HuH-7 (cell line): ENCODE results near the gene CCL18.
"Not testable (repeated sequence)": the region's sequence is repeated elsewhere in the genome, so short reads cannot be mapped to it uniquely, and the experiment has no call there.

Experiments used
- DNase-seq: peaks from one replicate; pipeline ENCODE4 v3.0.0; 2011; ENCODE audit warnings: low spot score

The CCL18 gene

GRCh38 chr17:36063786-36064541 lies at the start of gene CCL18:
Gene CCL18 (plus strand): TSS chr17:36064272. CDS start chr17:36064343, 71 bp downstream.
- no peak for DNase-seq

DNA sequence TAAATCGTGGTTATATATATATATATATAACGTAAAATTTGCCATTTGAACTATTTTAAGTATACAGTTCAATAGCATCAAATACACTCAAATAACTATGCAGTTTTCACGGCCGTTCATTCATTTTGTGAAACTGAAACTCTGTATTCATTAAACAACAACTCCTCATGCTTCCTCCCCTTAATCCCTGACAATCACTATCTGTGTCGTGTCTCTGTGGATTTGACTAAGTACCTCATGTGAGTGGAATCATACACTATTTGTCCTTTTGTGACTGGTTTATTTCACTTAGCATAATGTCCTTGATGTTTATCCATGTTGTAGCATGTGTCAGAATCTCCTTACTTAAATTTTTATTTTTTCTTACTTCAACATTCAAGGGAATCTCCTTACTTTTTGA lies 49.1 kb upstream of the CCL18 start:
- no peak for DNase-seq

GRCh38 chr17:36015895-36016294 lies 48.2 kb upstream of the CCL18 start:
- DNase-seq: not testable (repeated sequence)

DNA sequence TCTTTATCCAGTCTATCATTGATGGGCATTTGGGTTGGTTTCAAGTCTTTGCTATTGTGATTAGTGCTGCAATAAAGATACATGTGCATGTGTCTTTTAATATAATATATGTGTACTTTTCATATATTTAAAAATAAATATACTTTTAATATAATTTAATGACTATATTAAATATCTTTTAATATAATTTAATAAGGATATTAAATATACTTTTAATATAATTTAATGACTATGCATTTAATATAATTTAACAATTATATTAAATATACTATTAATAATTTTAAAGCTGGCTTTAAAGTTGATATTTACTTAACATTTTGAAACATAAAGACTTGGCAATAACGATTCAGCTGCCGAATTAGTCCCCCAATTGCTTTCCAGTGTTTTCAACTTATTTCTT lies 47.5 kb upstream of the CCL18 start:
- DNase-seq: no peak

GRCh38 chr17:36017799-36018198 lies 46.3 kb upstream of the CCL18 start, which contains the start of gene CCL23:
Gene CCL23 (minus strand): TSS chr17:36017972. CDS start chr17:36017897, 75 bp downstream.
- no peak for DNase-seq

GRCh38 chr17:36019423-36019822 lies 44.6 kb upstream of the CCL18 start:
- no peak for DNase-seq

GRCh38 chr17:36024106-36024869 lies 39.8 kb upstream of the CCL18 start:
- DNase-seq: no peak

DNA sequence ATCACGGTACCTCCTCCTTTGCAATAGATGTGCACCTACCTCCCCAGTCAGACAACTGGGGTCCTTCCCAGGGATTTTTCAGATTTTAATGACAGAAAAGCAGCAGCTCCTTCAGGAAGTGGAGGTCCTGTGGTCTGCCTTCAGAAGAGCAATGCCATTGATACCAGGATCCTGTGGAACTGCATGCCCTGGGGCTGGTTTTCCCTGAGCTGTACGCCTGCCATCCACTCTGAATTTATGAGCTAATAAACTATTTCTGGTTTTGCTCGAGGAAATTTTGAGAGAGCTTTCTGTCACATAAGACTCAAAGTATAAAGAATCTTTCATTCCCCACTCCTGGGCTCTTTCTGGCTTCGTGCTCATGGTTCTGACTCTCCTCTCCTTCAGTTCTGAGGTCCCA lies 36.3 kb upstream of the CCL18 start:
- no peak for DNase-seq

DNA sequence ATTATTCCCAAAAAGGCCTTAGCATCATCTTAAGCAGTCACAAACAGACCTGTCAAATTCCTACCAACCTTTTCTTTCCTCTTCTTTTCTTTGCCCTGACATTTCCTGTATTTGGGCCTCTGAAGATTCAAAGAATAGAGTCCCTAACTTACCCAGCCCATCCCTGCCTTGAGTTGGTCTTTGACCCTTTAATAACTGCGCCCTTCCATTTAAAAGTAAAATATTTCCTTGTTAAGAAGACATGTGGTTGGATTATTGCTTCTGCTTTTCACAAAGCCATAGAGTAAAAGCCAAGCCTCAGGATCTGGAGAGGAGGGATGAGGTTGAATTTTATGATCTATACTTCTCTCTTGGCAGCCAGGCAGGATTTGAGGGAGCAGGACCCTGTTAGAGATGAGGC lies 33.1 kb upstream of the CCL18 start:
- no peak for DNase-seq

GRCh38 chr17:36034127-36034526 lies 29.9 kb upstream of the CCL18 start:
- DNase-seq: no peak

DNA sequence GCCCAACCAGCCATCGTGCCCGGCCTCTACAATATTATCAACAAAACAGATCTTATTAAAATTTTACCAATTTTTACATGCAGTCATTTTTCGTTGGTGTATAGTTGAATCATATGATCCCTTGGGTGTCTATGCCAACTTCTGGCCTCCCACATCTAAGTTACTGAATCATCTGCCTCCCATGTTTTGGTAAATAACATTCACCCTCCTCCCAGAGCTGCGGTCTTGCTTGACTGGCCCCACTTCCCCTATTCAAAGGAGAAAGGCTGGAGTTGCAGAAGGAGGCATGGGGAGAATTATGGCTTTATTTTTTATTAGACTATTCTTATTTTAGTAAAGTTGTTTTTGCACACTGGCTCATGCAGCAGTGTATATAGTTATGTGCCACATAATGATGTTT lies 27.8 kb upstream of the CCL18 start:
- DNase-seq: no peak

- DNase-seq: no peak
These were observed 16.0 kb upstream of the CCL18 start for GRCh38 chr17:36048066-36048465.

GRCh38 chr17:36049643-36050042 lies 14.4 kb upstream of the CCL18 start:
- DNase-seq: no peak

- DNase-seq: no peak
These were observed 8.9 kb upstream of the CCL18 start for GRCh38 chr17:36055171-36055570.

GRCh38 chr17:36055921-36056520 lies 8.1 kb upstream of the CCL18 start:
- DNase-seq: no peak

GRCh38 chr17:36057911-36058310 lies 6.2 kb upstream of the CCL18 start:
- no peak for DNase-seq

GRCh38 chr17:36059406-36059805 lies 4.7 kb upstream of the CCL18 start:
- no peak for DNase-seq

- no peak for DNase-seq
These were observed 3.3 kb upstream of the CCL18 start for GRCh38 chr17:36060816-36061215.

DNA sequence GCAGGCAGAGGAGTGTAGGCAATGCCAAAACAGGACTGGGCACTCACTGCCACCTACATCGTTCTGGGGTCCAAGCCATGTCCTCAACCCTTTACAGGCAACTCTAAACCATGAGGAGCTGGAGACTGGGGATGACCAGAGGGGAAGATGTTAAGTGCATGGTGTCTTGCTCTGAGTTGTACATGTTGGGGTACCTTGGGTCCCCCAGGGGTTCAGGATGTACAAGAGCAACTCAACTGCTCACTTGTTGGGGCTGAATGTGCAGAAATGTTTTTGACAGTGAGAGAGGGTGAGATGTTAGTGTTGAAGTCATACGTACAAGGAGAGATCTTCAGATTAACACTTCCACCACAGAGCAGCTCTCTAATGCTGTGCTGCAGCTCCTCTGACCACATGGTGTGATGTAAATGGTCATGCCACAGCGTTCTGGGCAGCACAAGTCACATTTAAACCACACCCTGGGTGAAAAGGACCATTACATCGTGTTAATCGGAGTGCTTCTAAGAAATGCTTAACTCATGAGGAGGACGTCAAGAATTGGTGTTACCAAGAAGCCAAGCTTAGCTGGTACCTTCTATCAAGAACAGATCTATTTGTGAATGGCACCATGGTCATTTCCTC lies 2.4 kb downstream of the CCL18 start:
- no peak for DNase-seq

DNA sequence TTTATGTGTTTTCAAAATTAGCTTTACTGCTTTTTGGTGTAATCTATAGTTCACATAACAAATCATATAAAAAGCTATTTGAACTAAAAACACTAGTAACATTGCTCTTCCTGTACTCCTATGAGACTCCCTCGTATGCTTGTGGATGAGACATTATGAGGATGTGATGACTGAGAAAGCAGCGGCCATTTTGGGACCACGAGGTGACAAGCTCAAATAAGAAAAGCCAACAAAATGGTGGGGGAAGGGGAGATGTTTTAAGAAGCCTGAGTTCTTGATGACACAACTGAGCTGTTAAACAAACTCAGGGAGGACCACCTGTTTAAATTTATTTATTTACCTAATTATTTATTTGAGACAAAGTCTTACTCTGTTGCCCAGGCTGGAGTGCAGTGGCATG lies 4.5 kb downstream of the CCL18 start:
- DNase-seq: no peak

DNA sequence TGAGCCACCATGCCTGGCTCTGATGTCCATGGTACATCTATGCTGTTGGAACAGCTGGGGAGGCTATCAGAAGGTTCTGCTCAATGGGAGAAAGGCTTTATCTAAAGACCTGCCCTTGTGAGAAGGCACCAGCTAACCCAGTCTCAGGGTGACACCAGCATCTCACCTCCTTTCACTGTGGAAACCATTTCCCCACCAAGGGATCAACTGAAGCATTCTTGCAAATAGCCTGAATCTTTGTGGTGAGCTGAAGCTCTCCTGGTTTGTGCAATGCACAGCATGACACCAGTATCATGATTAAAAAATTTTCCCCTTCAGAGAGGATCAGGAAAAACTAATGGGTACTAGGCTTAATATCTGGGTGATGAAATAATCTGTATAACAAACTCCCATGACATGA lies 5.1 kb downstream of the CCL18 start:
- DNase-seq: no peak

GRCh38 chr17:36070427-36070826 lies 6.4 kb downstream of the CCL18 start:
- DNase-seq: no peak

GRCh38 chr17:36071751-36072150 lies 7.7 kb downstream of the CCL18 start:
- no peak for DNase-seq
